HepG2 (cell line): ENCODE data around the gene LAMC1. TPM values are rescaled to one million over a fixed set of nuclear protein-coding genes. Genes with fewer than 3 reads are reported as not detected.

Experiments
- TARDBP ChIP-seq: sonication (generic); formaldehyde crosslinking; IDR thresholded peaks from 2 replicates; pipeline ENCODE4 v1.8.0; 2022; ENCODE audit warnings: mild to moderate bottlenecking, missing genetic modification reagents
- ZNF234 ChIP-seq: sonication (generic); formaldehyde crosslinking; conservative IDR thresholded peaks from 2 replicates; pipeline ENCODE4 v1.5.1; 2020; ENCODE audit warnings: mild to moderate bottlenecking, missing genetic modification reagents
- polyA plus RNA-seq, 8 experiments: library from polyadenylated mRNA; depleted of rRNA in 3 of 8; stranded (reverse) in 7 of 8; unstranded in 1 of 8; fragments of >200 nt; fragmentation: Illumina TruSeq in 4 of 8; extraction: Trizol in 4 of 8; gene quantifications; 2 replicates each; pipeline versions ENCODE4 v1.2.1 to v1.2.3, GENCODE V29; 2011 to 2016; ENCODE audit warnings: low read depth in 4 of 8, missing spikeins in 1 of 8, mixed read lengths in 1 of 8; ENCODE audit not compliant: insufficient read depth in 1 of 8
- total RNA-seq, 5 experiments: library from RNA; depleted of rRNA; stranded (reverse); fragments of >200 nt; fragmentation: Illumina TruSeq; extraction: Trizol; gene quantifications; 2 replicates each; pipeline ENCODE4 v1.2.3, GENCODE V29; 2016; ENCODE audit warnings: low read depth in 1 of 5
- TF ChIP-seq, protein P1 (sequence below): sonication (generic); formaldehyde crosslinking; IDR thresholded peaks from 2 replicates; pipeline ENCODE4 v1.4.0; 2020; ENCODE audit warnings: missing genetic modification reagents
- TF ChIP-seq, protein P2 (sequence below): sonication (generic); formaldehyde crosslinking; IDR thresholded peaks from 2 replicates; pipeline ENCODE4 v1.8.1; 2022; ENCODE audit warnings: mild to moderate bottlenecking, missing genetic modification reagents
- TF ChIP-seq, protein P3 (sequence below): sonication (generic); formaldehyde crosslinking; conservative IDR thresholded peaks from 2 replicates; pipeline ENCODE4 v1.4.0; 2020; ENCODE audit warnings: missing genetic modification reagents

LAMC1 gene
- total and polyA plus RNA-seq, 2 of the 13 experiments (the other 11 are each of a cell fraction or from before 2014, with no cell fraction given), result 58.5 to 137 TPM

DNA sequence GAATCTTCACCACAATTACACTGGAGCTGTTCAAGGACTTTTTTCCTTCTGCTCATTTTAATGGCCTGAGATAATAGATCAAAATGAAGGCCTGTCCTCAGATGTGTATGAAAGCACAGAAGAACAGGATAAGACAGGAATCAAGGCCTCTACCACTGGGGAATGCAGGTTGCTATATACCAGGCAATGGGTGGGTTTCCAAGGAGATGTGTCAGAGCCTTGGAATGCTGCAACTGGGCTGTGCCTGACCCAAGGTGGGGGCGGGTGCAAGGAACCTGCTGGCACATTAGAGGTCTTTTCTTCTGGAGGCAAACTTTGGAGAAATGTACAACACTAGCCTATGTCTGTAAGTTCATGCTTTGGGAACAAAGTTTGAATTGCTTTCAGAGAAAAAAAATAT lies 141.1 kb downstream of the LAMC1 start (continued):
- TF ChIP-seq, protein P1, sequence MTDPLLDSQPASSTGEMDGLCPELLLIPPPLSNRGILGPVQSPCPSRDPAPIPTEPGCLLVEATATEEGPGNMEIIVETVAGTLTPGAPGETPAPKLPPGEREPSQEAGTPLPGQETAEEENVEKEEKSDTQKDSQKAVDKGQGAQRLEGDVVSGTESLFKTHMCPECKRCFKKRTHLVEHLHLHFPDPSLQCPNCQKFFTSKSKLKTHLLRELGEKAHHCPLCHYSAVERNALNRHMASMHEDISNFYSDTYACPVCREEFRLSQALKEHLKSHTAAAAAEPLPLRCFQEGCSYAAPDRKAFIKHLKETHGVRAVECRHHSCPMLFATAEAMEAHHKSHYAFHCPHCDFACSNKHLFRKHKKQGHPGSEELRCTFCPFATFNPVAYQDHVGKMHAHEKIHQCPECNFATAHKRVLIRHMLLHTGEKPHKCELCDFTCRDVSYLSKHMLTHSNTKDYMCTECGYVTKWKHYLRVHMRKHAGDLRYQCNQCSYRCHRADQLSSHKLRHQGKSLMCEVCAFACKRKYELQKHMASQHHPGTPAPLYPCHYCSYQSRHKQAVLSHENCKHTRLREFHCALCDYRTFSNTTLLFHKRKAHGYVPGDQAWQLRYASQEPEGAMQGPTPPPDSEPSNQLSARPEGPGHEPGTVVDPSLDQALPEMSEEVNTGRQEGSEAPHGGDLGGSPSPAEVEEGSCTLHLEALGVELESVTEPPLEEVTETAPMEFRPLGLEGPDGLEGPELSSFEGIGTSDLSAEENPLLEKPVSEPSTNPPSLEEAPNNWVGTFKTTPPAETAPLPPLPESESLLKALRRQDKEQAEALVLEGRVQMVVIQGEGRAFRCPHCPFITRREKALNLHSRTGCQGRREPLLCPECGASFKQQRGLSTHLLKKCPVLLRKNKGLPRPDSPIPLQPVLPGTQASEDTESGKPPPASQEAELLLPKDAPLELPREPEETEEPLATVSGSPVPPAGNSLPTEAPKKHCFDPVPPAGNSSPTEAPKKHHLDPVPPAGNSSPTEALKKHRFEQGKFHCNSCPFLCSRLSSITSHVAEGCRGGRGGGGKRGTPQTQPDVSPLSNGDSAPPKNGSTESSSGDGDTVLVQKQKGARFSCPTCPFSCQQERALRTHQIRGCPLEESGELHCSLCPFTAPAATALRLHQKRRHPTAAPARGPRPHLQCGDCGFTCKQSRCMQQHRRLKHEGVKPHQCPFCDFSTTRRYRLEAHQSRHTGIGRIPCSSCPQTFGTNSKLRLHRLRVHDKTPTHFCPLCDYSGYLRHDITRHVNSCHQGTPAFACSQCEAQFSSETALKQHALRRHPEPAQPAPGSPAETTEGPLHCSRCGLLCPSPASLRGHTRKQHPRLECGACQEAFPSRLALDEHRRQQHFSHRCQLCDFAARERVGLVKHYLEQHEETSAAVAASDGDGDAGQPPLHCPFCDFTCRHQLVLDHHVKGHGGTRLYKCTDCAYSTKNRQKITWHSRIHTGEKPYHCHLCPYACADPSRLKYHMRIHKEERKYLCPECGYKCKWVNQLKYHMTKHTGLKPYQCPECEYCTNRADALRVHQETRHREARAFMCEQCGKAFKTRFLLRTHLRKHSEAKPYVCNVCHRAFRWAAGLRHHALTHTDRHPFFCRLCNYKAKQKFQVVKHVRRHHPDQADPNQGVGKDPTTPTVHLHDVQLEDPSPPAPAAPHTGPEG (CRISPR knock-in tag), result no peak
- TF ChIP-seq, protein P2, sequence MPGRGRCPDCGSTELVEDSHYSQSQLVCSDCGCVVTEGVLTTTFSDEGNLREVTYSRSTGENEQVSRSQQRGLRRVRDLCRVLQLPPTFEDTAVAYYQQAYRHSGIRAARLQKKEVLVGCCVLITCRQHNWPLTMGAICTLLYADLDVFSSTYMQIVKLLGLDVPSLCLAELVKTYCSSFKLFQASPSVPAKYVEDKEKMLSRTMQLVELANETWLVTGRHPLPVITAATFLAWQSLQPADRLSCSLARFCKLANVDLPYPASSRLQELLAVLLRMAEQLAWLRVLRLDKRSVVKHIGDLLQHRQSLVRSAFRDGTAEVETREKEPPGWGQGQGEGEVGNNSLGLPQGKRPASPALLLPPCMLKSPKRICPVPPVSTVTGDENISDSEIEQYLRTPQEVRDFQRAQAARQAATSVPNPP (CRISPR knock-in tag), result no peak
- TF ChIP-seq, protein P3, sequence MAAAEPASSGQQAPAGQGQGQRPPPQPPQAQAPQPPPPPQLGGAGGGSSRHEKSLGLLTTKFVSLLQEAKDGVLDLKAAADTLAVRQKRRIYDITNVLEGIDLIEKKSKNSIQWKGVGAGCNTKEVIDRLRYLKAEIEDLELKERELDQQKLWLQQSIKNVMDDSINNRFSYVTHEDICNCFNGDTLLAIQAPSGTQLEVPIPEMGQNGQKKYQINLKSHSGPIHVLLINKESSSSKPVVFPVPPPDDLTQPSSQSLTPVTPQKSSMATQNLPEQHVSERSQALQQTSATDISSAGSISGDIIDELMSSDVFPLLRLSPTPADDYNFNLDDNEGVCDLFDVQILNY, result no peak
- TF ChIP-seq TARDBP (CRISPR knock-in tag), result no peak
- TF ChIP-seq ZNF234 (CRISPR knock-in tag), result no peak
